Uterus (tissue), 2 donors: Measurements from ENCODE around the gene CLDN11.

ENCODE experiments used
- CTCF ChIP-seq, 4 experiments: fragments of 200-600 bp in 2 of 4; fragments of 450-650 bp in 2 of 4; sonication (generic) in 2 of 4; IDR thresholded peaks; one replicate each; pipeline ENCODE4 v1.5.1; 2016 to 2019; ENCODE audit warnings: antibody characterized with exemption in 4 of 4, mild to moderate bottlenecking in 2 of 4, moderate library complexity in 1 of 4
- POLR2A ChIP-seq, 2 donors: fragments of 450-650 bp; IDR thresholded peaks; one replicate each; pipeline ENCODE4 v1.6.1; 2016; ENCODE audit warnings: antibody characterized with exemption in 2 of 2, mild to moderate bottlenecking in 1 of 2, moderate library complexity in 1 of 2

- TF ChIP-seq CTCF (IDR thresholded peaks at IDR 0.05) = no peak
- TF ChIP-seq POLR2A (IDR thresholded peaks at IDR 0.05) = no peak
Measured at GRCh38 chr3:170386468-170386867, 32.2 kb upstream of the CLDN11 start.
